Stimulated activated CD4-positive, alpha-beta T cell treated with anti-CD3 and anti-CD28 coated beads, Interleukin-4, amount 100 ng/mL, for 48 hours (primary cell): ENCODE data around the gene DNM2.
"Not testable (repeated sequence)": the region's sequence is repeated elsewhere in the genome, so short reads cannot be mapped to it uniquely, and the experiment has no call there.

Source experiments
- DNase-seq, 2 donors: peaks; one replicate each; pipeline ENCODE4 v3.0.0-alpha.2; 2020; ENCODE audit warnings: low read depth in 2 of 2

The DNM2 gene

GRCh38 chr19:10752237-10752912, 34.5 kb downstream of the DNM2 start:
- DNase-seq, result no peak

GRCh38 chr19:10752913-10753704, 35.2 kb downstream of the DNM2 start:
- no peak for DNase-seq

- DNase-seq, result no peak
Observed at GRCh38 chr19:10756371-10756770, 38.5 kb downstream of the DNM2 start.

- no peak for DNase-seq
Observed at GRCh38 chr19:10756791-10757190, 38.9 kb downstream of the DNM2 start.

GRCh38 chr19:10758050-10758449, 40.2 kb downstream of the DNM2 start:
- not testable (repeated sequence) for DNase-seq

- DNase-seq, result no peak
Observed at GRCh38 chr19:10758978-10759377, 41.1 kb downstream of the DNM2 start.

GRCh38 chr19:10760273-10760944, 42.5 kb downstream of the DNM2 start:
- peak; percentile 16 to 24 for DNase-seq

- DNase-seq, result no peak
Observed at GRCh38 chr19:10761443-10762250, 43.8 kb downstream of the DNM2 start.

GRCh38 chr19:10762656-10763055, 44.8 kb downstream of the DNM2 start:
- no peak for DNase-seq

- no peak for DNase-seq
Observed at GRCh38 chr19:10763411-10763810, 45.5 kb downstream of the DNM2 start.

GRCh38 chr19:10763828-10764339, 46.0 kb downstream of the DNM2 start:
- no peak for DNase-seq

- DNase-seq, result no peak
Observed at GRCh38 chr19:10764340-10764894, 46.5 kb downstream of the DNM2 start.

GRCh38 chr19:10766049-10766623, 48.3 kb downstream of the DNM2 start:
- no peak for DNase-seq

GRCh38 chr19:10766671-10767201, 48.9 kb downstream of the DNM2 start:
- DNase-seq, result no peak

- no peak for DNase-seq
Observed at GRCh38 chr19:10767726-10768125, 49.8 kb downstream of the DNM2 start.

- no peak for DNase-seq
Observed at GRCh38 chr19:10768369-10768768, 50.5 kb downstream of the DNM2 start.

- DNase-seq, result no peak
Observed at GRCh38 chr19:10768936-10769335, 51.1 kb downstream of the DNM2 start.

- no peak for DNase-seq
Observed at GRCh38 chr19:10769533-10770491, 51.9 kb downstream of the DNM2 start.

GRCh38 chr19:10773969-10774368, 56.1 kb downstream of the DNM2 start:
- no peak for DNase-seq

GRCh38 chr19:10774893-10775292, 57.0 kb downstream of the DNM2 start:
- DNase-seq, result no peak
